ENCODE data around the gene MTMR11.

MTMR11 gene

DNA sequence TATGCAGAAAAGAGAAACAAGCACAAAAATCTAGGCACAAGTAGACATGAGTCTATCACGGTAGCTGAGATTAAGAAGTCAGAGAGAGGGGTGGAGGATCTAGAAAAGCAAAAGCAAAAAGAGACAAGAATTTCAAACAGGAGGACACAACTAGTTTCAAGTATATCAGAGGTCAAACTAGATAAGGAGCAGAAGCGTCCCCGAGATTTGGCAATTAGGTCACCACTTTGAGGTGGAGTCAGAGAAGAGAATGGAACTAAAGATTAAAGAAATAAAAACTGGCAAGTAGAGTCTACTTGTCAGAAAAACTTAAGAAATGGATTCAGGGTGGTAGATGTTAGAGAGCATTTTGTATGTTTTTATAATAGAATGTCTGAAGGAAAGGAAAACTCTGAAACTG, 11.3 kb downstream of the MTMR11 start:
- TF ChIP-seq, protein P1, sequence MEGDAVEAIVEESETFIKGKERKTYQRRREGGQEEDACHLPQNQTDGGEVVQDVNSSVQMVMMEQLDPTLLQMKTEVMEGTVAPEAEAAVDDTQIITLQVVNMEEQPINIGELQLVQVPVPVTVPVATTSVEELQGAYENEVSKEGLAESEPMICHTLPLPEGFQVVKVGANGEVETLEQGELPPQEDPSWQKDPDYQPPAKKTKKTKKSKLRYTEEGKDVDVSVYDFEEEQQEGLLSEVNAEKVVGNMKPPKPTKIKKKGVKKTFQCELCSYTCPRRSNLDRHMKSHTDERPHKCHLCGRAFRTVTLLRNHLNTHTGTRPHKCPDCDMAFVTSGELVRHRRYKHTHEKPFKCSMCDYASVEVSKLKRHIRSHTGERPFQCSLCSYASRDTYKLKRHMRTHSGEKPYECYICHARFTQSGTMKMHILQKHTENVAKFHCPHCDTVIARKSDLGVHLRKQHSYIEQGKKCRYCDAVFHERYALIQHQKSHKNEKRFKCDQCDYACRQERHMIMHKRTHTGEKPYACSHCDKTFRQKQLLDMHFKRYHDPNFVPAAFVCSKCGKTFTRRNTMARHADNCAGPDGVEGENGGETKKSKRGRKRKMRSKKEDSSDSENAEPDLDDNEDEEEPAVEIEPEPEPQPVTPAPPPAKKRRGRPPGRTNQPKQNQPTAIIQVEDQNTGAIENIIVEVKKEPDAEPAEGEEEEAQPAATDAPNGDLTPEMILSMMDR (IDR thresholded peaks at IDR 0.05; ENCODE audit: low read depth, low read length, missing control alignments), result no peak
- in situ Hi-C loops (cut with HindIII; ENCODE audit: low sequenced_read_pairs), result no loop called here
- H3K4me3 ChIP-seq (ENCODE audit: low read depth, low read length), result no peak overlapping the region
- no peak for DNase-seq (ENCODE audit: low read depth)

DNA sequence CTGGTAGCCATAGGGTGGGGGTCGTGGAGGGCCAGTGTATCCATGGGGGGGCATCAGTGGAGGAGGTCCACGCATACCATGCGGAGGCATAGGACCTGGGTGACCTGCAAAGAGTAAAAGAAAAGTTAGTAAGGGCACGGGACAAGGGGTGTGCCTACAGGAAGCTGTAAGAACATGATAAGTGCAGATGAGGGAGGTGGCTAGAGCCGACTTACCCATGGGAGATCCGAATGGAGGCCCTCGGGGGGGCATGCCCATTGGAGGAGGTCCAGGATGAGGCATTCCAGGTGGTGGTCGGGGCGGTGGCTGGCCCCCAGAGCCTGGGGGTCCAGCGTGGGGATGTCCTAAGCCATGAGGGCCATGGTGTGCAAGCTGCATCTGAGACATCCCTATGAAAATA, 13.1 kb downstream of the MTMR11 start:
- in situ Hi-C loops (cut with HindIII; ENCODE audit: low sequenced_read_pairs), result no loop called here

DNA sequence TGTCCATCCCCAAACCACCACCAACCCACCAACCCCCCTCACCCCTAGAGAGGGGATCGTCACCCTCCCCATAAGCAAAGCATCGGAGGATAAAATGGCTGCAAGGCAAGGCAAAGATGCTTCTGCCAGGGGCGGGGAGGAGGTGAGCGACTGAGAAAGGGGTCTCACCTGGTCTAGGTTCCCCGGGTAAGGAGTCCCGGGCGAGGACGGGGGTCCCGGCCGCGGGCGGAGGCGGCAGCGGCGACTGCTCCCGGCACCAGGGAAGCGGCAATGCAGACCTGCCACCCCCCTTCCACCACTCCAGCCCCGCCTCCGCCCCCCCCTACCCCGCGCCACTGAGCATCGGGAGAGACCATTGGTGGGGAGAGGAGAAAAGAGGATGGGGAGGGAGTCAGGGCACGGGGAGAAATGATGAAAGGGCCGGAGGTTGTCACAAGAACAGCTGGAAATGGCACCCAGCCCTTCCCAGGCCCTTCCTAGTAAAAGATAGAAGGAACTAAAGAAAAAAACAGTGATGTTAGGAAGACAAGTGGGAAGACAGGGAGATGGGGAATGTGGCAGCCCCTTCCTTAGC, 19.0 kb downstream of the MTMR11 start, which contains the start of gene SV2A:
Gene SV2A (minus strand): TSS at position 274 of the 574 bp plus-strand sequence. CDS start 4,004 bp downstream, outside the sequence.
- peak within 1 kb of the TSS; percentile 52 for H3K4me3 ChIP-seq (ENCODE audit: low read depth, low read length)
- in situ Hi-C loops (cut with HindIII; ENCODE audit: low sequenced_read_pairs), result no loop called here
- TF ChIP-seq, protein P1 (IDR thresholded peaks at IDR 0.05; ENCODE audit: low read depth, low read length, missing control alignments), result no peak
- DNase-seq (ENCODE audit: low read depth), result no peak

More for the DNA sequence above, 13.1 kb downstream of the MTMR11 start:
- no peak overlapping the region for H3K4me3 ChIP-seq (ENCODE audit: low read depth, low read length)
- TF ChIP-seq, protein P1 (IDR thresholded peaks at IDR 0.05; ENCODE audit: low read depth, low read length, missing control alignments), result no peak
- DNase-seq (ENCODE audit: low read depth), result no peak

DNA sequence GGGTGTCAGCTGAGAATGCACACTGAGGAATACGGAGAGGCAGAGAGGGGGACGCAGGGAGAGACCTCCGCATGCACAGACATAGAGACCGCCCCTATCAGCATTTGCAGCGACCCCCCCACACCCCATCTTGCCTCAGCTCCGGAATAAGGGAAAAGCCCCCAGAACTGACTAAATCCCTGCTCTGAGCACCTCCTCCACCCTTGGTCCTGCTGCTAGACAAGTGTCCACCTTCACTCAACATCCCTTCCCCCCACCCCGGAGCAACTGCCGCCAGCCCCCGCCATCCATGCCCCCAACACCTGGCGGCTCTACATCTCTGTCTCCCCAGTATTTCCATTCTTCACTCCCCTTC, 19.8 kb downstream of the MTMR11 start:
- peak overlapping the region; percentile 52 for H3K4me3 ChIP-seq (ENCODE audit: low read depth, low read length)
- in situ Hi-C loops (cut with HindIII; ENCODE audit: low sequenced_read_pairs), result no loop called here
- TF ChIP-seq, protein P1 (IDR thresholded peaks at IDR 0.05; ENCODE audit: low read depth, low read length, missing control alignments), result no peak
- no peak for DNase-seq (ENCODE audit: low read depth)

DNA sequence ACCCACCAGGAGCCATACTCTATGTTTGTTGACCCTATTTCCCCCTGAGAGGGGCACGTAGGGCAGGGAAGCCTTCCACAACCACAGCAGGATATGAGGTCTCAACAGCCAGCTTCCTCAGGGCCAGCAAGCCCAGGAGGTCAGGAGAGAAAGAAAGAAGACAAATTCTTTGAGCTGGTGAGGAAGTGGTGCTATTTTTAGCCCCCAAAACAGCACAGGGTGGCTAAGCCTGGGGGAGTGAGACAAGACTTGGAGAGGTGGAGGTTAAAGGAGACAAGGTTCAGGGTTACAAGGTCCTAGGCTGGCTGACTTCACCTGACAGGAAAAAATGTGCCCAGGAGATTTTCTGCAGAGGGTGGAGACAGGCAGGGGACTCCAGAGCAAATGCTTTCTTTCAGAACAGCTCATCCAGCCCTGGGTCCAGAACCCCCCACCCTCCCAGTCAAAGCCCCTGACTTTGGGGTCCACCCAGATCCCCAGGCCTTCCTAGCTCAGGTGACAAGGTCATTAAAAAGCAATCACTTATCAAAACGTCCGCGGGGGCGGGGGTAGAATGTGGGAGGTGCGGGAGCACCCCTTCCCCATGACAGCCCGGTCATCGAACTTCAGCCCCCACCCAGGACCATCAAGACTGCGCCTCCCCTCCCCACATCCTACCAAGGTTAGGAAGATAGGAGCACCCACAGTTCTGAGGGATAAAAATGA, 20.3 kb downstream of the MTMR11 start:
- peak overlapping the region; percentile 52 for H3K4me3 ChIP-seq (ENCODE audit: low read depth, low read length)
- no peak for DNase-seq (ENCODE audit: low read depth)
- TF ChIP-seq, protein P1 (IDR thresholded peaks at IDR 0.05; ENCODE audit: low read depth, low read length, missing control alignments), result no peak
- in situ Hi-C loops (cut with HindIII; ENCODE audit: low sequenced_read_pairs), result no loop called here

DNA sequence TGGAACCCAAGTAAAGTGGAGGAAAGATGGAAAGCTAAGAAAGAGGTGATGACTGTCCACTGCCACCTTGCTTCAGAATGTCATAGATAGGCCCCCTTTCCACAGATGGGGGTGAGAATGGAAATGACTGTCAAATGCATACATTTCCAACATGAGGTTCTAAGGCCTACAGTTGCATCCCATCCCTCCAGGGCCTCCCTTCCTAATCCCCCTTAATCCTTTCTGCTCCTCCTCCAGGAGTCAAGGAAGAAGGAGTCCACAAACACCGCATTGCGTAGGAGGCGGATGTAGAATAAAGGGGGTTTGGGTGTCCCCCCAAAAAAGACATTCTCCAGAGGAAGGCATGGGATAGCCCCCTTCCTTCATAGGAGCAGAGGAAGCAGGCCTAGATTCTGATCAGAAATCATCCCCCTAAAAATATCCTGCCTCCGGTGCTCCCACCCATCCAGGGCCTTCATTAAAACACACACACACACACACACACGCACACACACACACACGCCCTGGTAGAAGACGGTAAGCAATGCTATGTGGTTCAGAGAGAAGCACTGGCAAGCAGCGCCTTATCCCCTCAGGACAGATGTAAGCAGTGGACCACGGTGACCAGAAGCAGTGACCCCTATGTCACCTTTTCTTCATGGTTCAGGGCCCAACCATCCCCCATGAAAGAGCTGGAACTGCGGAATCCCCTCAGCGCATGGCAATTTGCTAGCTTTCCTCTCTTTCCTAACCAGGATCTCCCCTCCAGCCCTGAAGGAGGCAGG, 21.1 kb downstream of the MTMR11 start:
- TF ChIP-seq, protein P1 (IDR thresholded peaks at IDR 0.05; ENCODE audit: low read depth, low read length, missing control alignments), result no peak
- no peak for DNase-seq (ENCODE audit: low read depth)
- in situ Hi-C loops (cut with HindIII; ENCODE audit: low sequenced_read_pairs), result no loop called here
- H3K4me3 ChIP-seq (ENCODE audit: low read depth, low read length), result no peak overlapping the region
